Mammary epithelial cell (primary cell): Measurements from ENCODE around the gene ZNF497.

ENCODE experiments used
- CTCF ChIP-seq, 2 donors: IDR thresholded peaks in 1 of 2; conservative IDR thresholded peaks in 1 of 2; 2 replicates each; pipeline ENCODE4 v1.5.1; 2011 to 2012; ENCODE audit warnings: inconsistent platforms in 2 of 2, low read length in 2 of 2, mild to moderate bottlenecking in 2 of 2, control low read depth in 1 of 2, low read depth in 1 of 2; ENCODE audit not compliant: insufficient read depth in 1 of 2; ENCODE audit errors: extremely low read depth in 1 of 2
- EZH2 ChIP-seq: IDR thresholded peaks from 2 replicates; pipeline ENCODE4 v1.6.1; 2012; ENCODE audit warnings: low read length, inconsistent platforms, borderline replicate concordance

- TF ChIP-seq CTCF (conservative IDR thresholded peaks at IDR 0.05 in 1 of 2, IDR thresholded peaks at IDR 0.05 in 1 of 2; ENCODE audit: extremely low read depth in 1 of 2, insufficient read depth in 1 of 2, low read depth in 1 of 2, low read length in 2 of 2) (no peak), EZH2 (no peak)
These were observed 17.6 kb upstream of the ZNF497 start for GRCh38 chr19:58380037-58380661.
